ENCODE data around the gene TUBGCP6.

TUBGCP6 gene

DNA sequence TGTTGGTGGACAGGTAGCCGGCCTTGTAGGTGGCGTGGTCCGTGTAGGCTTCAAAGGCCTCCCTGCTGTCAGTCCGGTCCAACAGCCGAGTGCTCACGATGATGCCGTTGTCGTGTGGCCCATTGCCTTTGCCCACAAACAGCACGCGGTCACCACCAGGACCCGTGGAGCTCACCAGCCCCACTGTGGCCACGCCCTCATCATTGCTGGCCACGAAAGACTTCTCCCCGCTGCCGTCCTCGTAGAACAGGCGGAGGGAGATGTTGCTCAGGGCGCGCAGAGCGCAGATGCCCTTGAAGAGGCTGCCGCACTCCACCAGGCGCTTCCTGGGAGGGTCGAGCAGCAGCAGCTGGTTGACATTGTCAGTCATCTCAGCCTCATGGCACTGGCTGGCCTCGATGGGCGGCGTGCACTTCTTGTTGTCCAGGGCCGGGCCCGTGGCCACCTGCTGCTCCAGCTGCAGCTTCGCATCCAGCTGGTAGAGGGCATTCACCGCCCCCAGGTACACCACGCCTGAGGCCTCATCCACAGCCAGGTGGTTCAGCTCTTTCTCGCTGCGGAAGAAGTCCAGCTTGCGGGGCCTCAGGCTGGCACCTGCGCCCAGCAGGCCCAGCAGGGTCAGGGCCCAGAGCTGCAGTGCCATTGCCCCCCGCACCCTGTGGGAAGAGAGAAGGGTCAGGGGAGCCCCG is 45.3 kb upstream of the TUBGCP6 start:
- CTCF ChIA-PET, result interaction anchor here (1.1 to 1.9 kb wide), 2 partner anchors 16 to 27 kb away, joined by 3 to 5 read pairs; no protein-coding TSS in a partner anchor

DNA sequence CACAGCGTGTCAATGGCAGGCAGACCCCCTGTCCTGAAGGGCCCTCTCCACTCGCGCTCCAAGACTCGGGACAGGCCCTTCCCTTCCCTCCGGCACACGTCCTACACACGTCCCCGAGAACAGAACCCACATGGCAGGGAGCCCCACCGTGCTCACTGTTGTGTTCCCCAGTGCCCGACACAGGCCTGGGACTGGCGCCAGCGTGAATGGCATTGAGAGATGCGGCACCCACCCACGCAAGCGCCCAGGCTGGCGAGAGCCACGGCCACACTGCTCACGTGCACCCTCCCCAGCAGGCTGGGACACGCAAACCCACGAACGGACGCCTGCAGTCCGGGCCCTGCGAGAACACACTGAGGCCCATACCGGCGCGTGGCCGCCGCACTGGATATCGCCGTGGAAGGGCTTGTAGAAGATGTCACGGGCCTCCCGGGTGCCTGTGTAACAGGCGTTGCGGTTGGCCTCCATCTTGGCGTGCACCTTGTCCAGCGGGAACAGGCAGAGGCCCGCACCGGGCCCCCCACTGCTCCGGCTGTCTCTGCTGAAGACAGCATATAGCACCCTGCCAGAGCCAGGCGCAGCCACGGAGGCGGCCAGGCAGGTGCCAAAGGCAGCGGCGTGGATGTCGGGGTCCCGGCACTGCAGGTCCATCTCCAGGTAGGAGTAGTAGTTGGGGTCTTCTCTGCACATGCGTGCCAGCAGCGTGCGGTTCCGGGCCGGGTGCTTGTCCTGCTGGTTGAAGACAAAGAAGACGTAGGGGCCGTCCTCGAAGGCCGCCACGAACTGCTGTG is 44.5 kb upstream of the TUBGCP6 start:
- TF ChIP-seq, protein P1, sequence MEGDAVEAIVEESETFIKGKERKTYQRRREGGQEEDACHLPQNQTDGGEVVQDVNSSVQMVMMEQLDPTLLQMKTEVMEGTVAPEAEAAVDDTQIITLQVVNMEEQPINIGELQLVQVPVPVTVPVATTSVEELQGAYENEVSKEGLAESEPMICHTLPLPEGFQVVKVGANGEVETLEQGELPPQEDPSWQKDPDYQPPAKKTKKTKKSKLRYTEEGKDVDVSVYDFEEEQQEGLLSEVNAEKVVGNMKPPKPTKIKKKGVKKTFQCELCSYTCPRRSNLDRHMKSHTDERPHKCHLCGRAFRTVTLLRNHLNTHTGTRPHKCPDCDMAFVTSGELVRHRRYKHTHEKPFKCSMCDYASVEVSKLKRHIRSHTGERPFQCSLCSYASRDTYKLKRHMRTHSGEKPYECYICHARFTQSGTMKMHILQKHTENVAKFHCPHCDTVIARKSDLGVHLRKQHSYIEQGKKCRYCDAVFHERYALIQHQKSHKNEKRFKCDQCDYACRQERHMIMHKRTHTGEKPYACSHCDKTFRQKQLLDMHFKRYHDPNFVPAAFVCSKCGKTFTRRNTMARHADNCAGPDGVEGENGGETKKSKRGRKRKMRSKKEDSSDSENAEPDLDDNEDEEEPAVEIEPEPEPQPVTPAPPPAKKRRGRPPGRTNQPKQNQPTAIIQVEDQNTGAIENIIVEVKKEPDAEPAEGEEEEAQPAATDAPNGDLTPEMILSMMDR (IDR thresholded peaks at IDR 0.05; ENCODE audit: insufficient read depth, low read length, missing control alignments), result no peak
- ChIA-PET CTCF (interaction anchor here (1.7 kb wide), 1 partner anchor 14 kb away, joined by 4 read pairs; no protein-coding TSS in a partner anchor), POLR2A (interaction anchor here (1.4 kb wide), 1 partner anchor 17 kb away, joined by 5 read pairs; the partner anchor contains the start of gene PLXNB2)
- DNase-seq (ENCODE audit: low read depth, low spot score), result no peak
- no peak overlapping the region for H3K4me3 ChIP-seq (ENCODE audit: low read depth, low read length)

More for the DNA sequence above, 45.3 kb upstream of the TUBGCP6 start:
- POLR2A ChIA-PET, result interaction anchor here (1.1 to 1.6 kb wide), 3 partner anchors 11 to 19 kb away, joined by 3 to 6 read pairs (median 5); partner anchors contain the start of gene PLXNB2
- H3K4me3 ChIP-seq (ENCODE audit: low read depth, low read length), result no peak overlapping the region
- TF ChIP-seq, protein P1 (IDR thresholded peaks at IDR 0.05; ENCODE audit: insufficient read depth, low read length, missing control alignments), result no peak
- DNase-seq (ENCODE audit: low read depth, low spot score), result no peak

- CTCF ChIA-PET, result interaction anchor here (0.6 to 1.7 kb wide), 3 partner anchors 11 to 40 kb away, joined by 4 to 6 read pairs (median 4); no protein-coding TSS in a partner anchor
These were observed 42.9 kb upstream of the TUBGCP6 start for GRCh38 chr22:50287731-50288130.

DNA sequence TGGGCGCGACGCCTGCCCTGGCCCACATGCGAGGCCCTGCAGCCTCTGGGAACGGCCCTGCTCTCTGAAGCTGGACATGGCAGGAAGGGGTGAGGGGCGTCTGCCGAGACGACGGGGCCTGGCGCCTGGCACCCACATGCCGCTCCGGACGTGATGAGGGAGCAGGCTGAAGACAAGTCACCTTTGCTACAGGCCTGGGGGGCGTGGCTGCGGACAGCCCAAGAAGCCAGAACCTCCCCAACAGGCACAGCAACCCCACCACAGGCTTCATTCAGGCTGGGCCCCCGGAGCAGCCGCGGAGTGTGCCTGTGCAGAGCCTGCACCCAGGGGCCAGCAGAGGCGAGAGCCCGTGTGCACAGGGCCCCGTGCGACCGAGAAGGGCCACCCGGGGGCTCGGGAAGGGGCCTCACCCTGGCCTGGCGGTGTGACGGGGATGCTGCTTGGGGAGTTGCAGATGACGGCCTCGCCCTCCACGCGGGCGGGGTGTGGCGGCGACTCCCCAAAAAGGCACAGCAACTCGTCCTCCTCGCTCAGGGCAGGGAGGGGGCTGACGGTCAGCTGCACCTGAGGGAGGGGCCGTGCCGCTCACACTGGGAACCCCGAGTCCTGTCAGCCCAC is 42.0 kb upstream of the TUBGCP6 start:
- POLR2A ChIA-PET, result no interaction called here
- DNase-seq (ENCODE audit: low read depth, low spot score), result no peak
- H3K4me3 ChIP-seq (ENCODE audit: low read depth, low read length), result no peak overlapping the region
- TF ChIP-seq, protein P1 (IDR thresholded peaks at IDR 0.05; ENCODE audit: insufficient read depth, low read length, missing control alignments), result no peak
- CTCF ChIA-PET, result interaction anchor here (1.8 kb wide), 1 partner anchor 10 kb away, joined by 4 read pairs; no protein-coding TSS in a partner anchor

More at GRCh38 chr22:50287731-50288130, 42.9 kb upstream of the TUBGCP6 start:
- POLR2A ChIA-PET, result no interaction called here
- no peak overlapping the region for H3K4me3 ChIP-seq (ENCODE audit: low read depth, low read length)
- TF ChIP-seq, protein P1 (IDR thresholded peaks at IDR 0.05; ENCODE audit: insufficient read depth, low read length, missing control alignments), result no peak
- no peak for DNase-seq (ENCODE audit: low read depth, low spot score)

DNA sequence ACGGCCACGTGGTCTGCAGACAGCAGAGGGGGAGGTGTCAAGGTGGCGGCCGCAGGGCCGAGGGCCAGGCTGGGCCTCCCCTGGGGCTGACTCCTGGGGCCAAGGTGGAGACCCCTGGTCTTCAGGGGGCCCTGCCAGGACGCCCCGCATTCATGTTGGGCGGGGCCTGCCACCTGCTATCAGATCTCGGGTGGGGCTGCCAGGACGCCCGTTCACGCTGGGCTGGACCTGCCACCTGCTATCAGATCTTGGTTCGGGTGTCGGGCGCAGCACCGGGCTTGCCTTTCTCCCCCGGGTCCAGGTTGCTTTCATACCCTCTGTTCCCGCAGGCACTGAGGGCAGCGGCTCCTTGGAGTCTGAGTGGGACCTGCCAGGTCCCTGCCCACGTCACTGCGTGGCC is 41.5 kb upstream of the TUBGCP6 start:
- DNase-seq (ENCODE audit: low read depth, low spot score), result no peak
- no peak overlapping the region for H3K4me3 ChIP-seq (ENCODE audit: low read depth, low read length)
- CTCF ChIA-PET, result interaction anchor here (1.8 kb wide), 1 partner anchor 10 kb away, joined by 4 read pairs; no protein-coding TSS in a partner anchor
- TF ChIP-seq, protein P1 (IDR thresholded peaks at IDR 0.05; ENCODE audit: insufficient read depth, low read length, missing control alignments), result no peak
- POLR2A ChIA-PET, result no interaction called here
